GM12872 (cell line): ENCODE data around the gene CLASP1.

Experiments
- CTCF ChIP-seq: IDR thresholded peaks from 3 replicates; pipeline ENCODE4 v1.5.1; 2011; ENCODE audit warnings: low read depth, mild to moderate bottlenecking, low read length, moderate library complexity; ENCODE audit not compliant: insufficient read depth

Gene CLASP1

GRCh38 chr2:121346407-121346806 is 302.9 kb downstream of the CLASP1 start:
- no peak for TF ChIP-seq CTCF

GRCh38 chr2:121345887-121346286 is 303.4 kb downstream of the CLASP1 start:
- TF ChIP-seq CTCF, result no peak

- TF ChIP-seq CTCF, result no peak
These were observed 304.2 kb downstream of the CLASP1 start for GRCh38 chr2:121345101-121345500.

DNA sequence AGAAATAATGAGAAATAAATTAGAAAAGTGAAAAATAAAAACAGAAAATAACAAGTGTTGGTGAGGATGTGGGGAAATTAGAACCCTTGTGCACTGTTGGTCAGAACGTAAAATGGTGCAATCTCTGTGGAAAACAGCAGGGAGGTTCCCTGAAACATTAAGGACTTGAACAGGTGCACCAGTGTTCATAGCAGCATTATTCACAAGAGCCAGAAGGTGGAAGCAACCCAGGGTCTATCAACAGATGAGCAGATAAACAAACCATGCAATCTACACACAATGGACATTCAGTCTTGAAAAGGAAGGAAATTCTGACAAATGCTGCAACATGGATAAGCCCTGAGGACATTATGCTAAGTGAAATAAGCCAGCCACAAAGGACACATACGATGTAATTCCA is 306.1 kb downstream of the CLASP1 start:
- TF ChIP-seq CTCF, result no peak

DNA sequence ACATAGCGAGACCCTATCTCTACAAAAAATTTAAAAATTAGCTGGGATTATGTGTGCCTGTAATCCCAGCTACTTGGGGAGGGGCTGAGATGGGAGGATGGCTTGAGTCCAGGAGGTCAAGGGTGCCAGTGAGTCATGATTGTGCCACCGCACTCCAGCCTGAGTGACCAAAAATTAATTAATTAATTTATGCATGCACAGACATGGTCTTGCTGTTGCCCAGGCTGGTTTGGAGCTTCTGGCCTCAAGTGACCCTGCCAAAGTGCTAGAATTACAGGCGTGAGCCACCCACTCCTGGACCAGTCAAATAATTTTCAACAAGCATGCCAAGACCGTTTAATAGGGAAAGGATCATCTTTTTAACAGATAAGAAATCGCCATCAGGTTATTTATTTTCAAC is 306.5 kb downstream of the CLASP1 start:
- TF ChIP-seq CTCF, result no peak

DNA sequence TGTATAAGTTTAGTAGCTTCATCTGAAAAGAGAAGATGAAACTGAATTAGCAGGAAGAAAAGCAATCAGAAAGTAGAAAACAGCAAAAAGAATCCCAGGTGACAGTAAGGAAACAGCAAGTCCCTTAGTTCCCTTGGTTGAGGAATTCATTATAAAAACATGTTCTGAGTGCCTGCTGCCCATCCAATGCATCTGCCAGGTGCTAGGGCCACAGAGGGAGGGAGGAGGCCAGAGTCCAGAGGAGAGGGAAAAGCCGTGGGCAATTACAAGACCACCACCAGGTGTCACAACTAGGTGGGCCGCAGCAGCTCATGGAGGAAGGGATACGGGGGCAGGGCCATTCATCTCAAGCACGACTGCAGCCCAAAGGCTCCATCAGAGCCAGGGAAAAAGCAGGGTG is 308.3 kb downstream of the CLASP1 start:
- TF ChIP-seq CTCF, result no peak

GRCh38 chr2:121338281-121338680 is 311.0 kb downstream of the CLASP1 start:
- TF ChIP-seq CTCF, result no peak
